GM12864 (cell line): ENCODE results near the gene HM13.
A peak's percentile ranks its signal among the peaks of the same experiment; 100 is the strongest.

Experiments used
- DNase-seq: peaks from one replicate; pipeline ENCODE4 v3.0.0-alpha.2; 2011; ENCODE audit warnings: low read depth
- H3K4me3 ChIP-seq: 2 replicates; pipeline ENCODE4 v1.5.1; 2011; ENCODE audit warnings: mild to moderate bottlenecking, low read depth, low read length, control low read depth
- CTCF ChIP-seq: IDR thresholded peaks from 2 replicates; pipeline ENCODE4 v1.5.1; 2011; ENCODE audit warnings: low read depth, mild to moderate bottlenecking, moderate library complexity, low read length, control low read depth, inconsistent platforms; ENCODE audit errors: missing control alignments

The HM13 gene

GRCh38 chr20:31567380-31567720 is 53.1 kb downstream of the HM13 start:
- TF ChIP-seq CTCF = no peak
- H3K4me3 ChIP-seq = no peak overlapping the region

GRCh38 chr20:31568041-31568731 is 53.9 kb downstream of the HM13 start:
- no peak overlapping the region for H3K4me3 ChIP-seq
- DNase-seq = no peak
- TF ChIP-seq CTCF = no peak

More at GRCh38 chr20:31567380-31567720, 53.1 kb downstream of the HM13 start:
- no peak for DNase-seq

- DNase-seq = no peak
- no peak for TF ChIP-seq CTCF
- no peak overlapping the region for H3K4me3 ChIP-seq
Measured at GRCh38 chr20:31568773-31569162, 54.5 kb downstream of the HM13 start.

GRCh38 chr20:31569163-31570020 is 55.1 kb downstream of the HM13 start:
- peak; percentile 82 for TF ChIP-seq CTCF
- no peak for DNase-seq
- H3K4me3 ChIP-seq = no peak overlapping the region

- H3K4me3 ChIP-seq = no peak overlapping the region
- no peak for DNase-seq
- TF ChIP-seq CTCF = no peak
Measured at GRCh38 chr20:31570021-31570463, 55.8 kb downstream of the HM13 start.

- no peak for DNase-seq
- no peak for TF ChIP-seq CTCF
Measured at GRCh38 chr20:31570735-31571617, 56.7 kb downstream of the HM13 start.

More at GRCh38 chr20:31570735-31571617, 56.7 kb downstream of the HM13 start:
- no peak overlapping the region for H3K4me3 ChIP-seq
